Body of pancreas (tissue), 4 donors: ENCODE measurements around the gene CDKL4. TPM values are rescaled to one million over a fixed set of nuclear protein-coding genes. Genes with fewer than 3 reads are reported as not detected.

ENCODE experiments used
- ATAC-seq: fragments of 150-250 bp; one replicate; pipeline ENCODE4 v1.9.1; 2016
- DNase-seq, 4 donors: peaks; one replicate each; pipeline ENCODE4 v3.0.0-alpha.2; 2019
- H3K27ac ChIP-seq, 4 donors: fragments of 200-600 bp; sonication (generic); 1 replicate in 3 of 4; 2 replicates in 1 of 4; pipeline versions ENCODE4 v1.5.1 to v1.6.1; 2016 to 2019; ENCODE audit warnings: mild to moderate bottlenecking in 1 of 4, mixed read lengths in 1 of 4, moderate library complexity in 1 of 4
- H3K27me3 ChIP-seq, 2 donors: fragments of 200-600 bp; sonication (generic); one replicate each; pipeline ENCODE4 v1.6.0; 2016; ENCODE audit warnings: mild to moderate bottlenecking in 1 of 2
- H3K36me3 ChIP-seq, 2 donors: fragments of 200-600 bp; sonication (generic); replicated peaks in 1 of 2; 2 replicates each; pipeline ENCODE4 v1.5.1; 2016; ENCODE audit warnings: low read depth in 2 of 2; ENCODE audit not compliant: insufficient read depth in 1 of 2
- H3K4me1 ChIP-seq: fragments of 200-600 bp; sonication (generic); one replicate; pipeline ENCODE4 v1.6.0; 2016
- H3K4me3 ChIP-seq, 2 donors: fragments of 200-600 bp; sonication (generic); 1 replicate in 1 of 2; 2 replicates in 1 of 2; pipeline ENCODE4 v1.5.1; 2016 to 2019
- H3K9me3 ChIP-seq, 3 donors: fragments of 200-600 bp; sonication (generic); 1 replicate in 2 of 3; 2 replicates in 1 of 3; pipeline ENCODE4 v1.5.1; 2016
- POLR2A ChIP-seq, 3 donors: fragments of 450-650 bp; IDR thresholded peaks; one replicate each; pipeline ENCODE4 v1.6.1; 2016; ENCODE audit warnings: antibody characterized with exemption in 3 of 3, mild to moderate bottlenecking in 2 of 3
- WGBS, 2 donors: methylation state at CpG; one replicate each; pipeline ENCODE4 v1.1.5; 2017; 5-methylcytosine and 5-hydroxymethylcytosine counted together
- intact Hi-C: fragments of 100-400 bp; cut with DNase I; formaldehyde crosslinking; loops from one replicate; pipeline ENCODE4 v1.15.1; 2023
- total RNA-seq, 2 donors: library from RNA; depleted of rRNA; stranded (reverse); fragments of >200 nt; gene quantifications; one replicate each; pipeline ENCODE4 v1.1.0, GENCODE V29; 2016
- TF ChIP-seq, protein P1 (sequence below), 7 experiments: fragments of 450-650 bp in 4 of 7; fragments of 200-600 bp in 3 of 7; sonication (generic) in 3 of 7; IDR thresholded peaks; one replicate each; pipeline ENCODE4 v1.5.1; 2016 to 2019; ENCODE audit warnings: antibody characterized with exemption in 7 of 7

CDKL4 gene
- total RNA-seq, 2 donors from 2014 or later: 0.52 to 0.99 TPM

DNA sequence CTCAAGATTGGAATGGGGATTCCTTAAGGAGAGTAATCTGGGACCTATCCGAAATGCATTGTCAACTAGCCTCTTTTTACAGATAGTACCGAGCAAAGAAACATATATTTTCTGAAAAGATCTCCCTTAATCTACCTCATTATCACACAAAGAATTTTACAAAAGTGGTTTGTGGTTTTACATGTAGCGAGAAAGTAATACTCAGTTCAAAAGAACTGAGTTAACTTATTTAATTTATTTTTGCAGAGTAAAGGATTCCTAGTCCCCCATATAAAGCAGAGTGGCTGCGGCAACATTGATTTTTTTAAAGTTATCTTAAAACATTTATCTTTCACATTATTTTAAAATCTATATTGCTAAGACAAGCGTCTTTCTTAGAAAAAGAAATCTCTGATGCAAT, 107.0 kb downstream of the CDKL4 start:
- ATAC-seq: no peak
- intact Hi-C loops: no loop called here

GRCh38 chr2:39135690-39136259, 108.0 kb downstream of the CDKL4 start:
- intact Hi-C loops: no loop called here
- no peak for TF ChIP-seq POLR2A (IDR thresholded peaks at IDR 0.05)
- TF ChIP-seq, protein P1, sequence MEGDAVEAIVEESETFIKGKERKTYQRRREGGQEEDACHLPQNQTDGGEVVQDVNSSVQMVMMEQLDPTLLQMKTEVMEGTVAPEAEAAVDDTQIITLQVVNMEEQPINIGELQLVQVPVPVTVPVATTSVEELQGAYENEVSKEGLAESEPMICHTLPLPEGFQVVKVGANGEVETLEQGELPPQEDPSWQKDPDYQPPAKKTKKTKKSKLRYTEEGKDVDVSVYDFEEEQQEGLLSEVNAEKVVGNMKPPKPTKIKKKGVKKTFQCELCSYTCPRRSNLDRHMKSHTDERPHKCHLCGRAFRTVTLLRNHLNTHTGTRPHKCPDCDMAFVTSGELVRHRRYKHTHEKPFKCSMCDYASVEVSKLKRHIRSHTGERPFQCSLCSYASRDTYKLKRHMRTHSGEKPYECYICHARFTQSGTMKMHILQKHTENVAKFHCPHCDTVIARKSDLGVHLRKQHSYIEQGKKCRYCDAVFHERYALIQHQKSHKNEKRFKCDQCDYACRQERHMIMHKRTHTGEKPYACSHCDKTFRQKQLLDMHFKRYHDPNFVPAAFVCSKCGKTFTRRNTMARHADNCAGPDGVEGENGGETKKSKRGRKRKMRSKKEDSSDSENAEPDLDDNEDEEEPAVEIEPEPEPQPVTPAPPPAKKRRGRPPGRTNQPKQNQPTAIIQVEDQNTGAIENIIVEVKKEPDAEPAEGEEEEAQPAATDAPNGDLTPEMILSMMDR (IDR thresholded peaks at IDR 0.05): no peak
- Histone ChIP-seq H3K27ac (no peak overlapping the region), H3K36me3 (no peaks in the 10 kb centered on the region), H3K9me3 (no peaks in the 10 kb centered on the region), H3K4me3 (no peak overlapping the region), H3K4me1 (peaks cover 7% of the 10 kb centered on the region), H3K27me3 (no peaks in the 10 kb centered on the region)
- 66 to 71% methylated on average over 5 of the region's 5 CpGs for WGBS, 2 donors
- DNase-seq: no peak
- no peak for ATAC-seq

More for the DNA sequence above, 107.0 kb downstream of the CDKL4 start:
- Histone ChIP-seq H3K9me3 (no peaks in the 10 kb centered on the region), H3K4me1 (peaks cover 7% of the 10 kb centered on the region), H3K36me3 (no peaks in the 10 kb centered on the region), H3K27me3 (no peaks in the 10 kb centered on the region), H3K4me3 (no peak overlapping the region), H3K27ac (no peak overlapping the region)
- TF ChIP-seq, protein P1 (IDR thresholded peaks at IDR 0.05): no peak
- no peak for TF ChIP-seq POLR2A (IDR thresholded peaks at IDR 0.05)
- 63 to 70% methylated on average over 5 of the region's 5 CpGs for WGBS, 2 donors
- DNase-seq: no peak

GRCh38 chr2:39133215-39133851, 110.4 kb downstream of the CDKL4 start:
- intact Hi-C loops: no loop called here
- 67 to 73% methylated on average over 3 of the region's 3 CpGs for WGBS, 2 donors

GRCh38 chr2:39128919-39129391, 114.8 kb downstream of the CDKL4 start:
- 59 to 71% methylated on average over 1 of the region's 1 CpG for WGBS, 2 donors
- DNase-seq: peak in 1 of 4 donors; percentile 25
- no peaks in the 10 kb centered on the region for H3K9me3 ChIP-seq
- no peak overlapping the region for H3K27ac ChIP-seq
- peaks cover 5% of the 10 kb centered on the region for H3K4me1 ChIP-seq
- no peak overlapping the region for H3K4me3 ChIP-seq
- TF ChIP-seq POLR2A (IDR thresholded peaks at IDR 0.05): no peak
- TF ChIP-seq, protein P1 (IDR thresholded peaks at IDR 0.05): no peak
- intact Hi-C loops: loop anchor here (10.0 kb wide), 1 partner anchor 96 kb away; no protein-coding TSS in a partner anchor
- no peak for ATAC-seq
- no peaks in the 10 kb centered on the region for H3K27me3 ChIP-seq
- no peaks in the 10 kb centered on the region for H3K36me3 ChIP-seq

More at GRCh38 chr2:39133215-39133851, 110.4 kb downstream of the CDKL4 start:
- TF ChIP-seq, protein P1 (IDR thresholded peaks at IDR 0.05): no peak
- TF ChIP-seq POLR2A (IDR thresholded peaks at IDR 0.05): no peak
- no peak overlapping the region for H3K4me3 ChIP-seq
- DNase-seq: no peak
- ATAC-seq: no peak
- H3K9me3 ChIP-seq: no peaks in the 10 kb centered on the region
- H3K27ac ChIP-seq: no peak overlapping the region
- no peaks in the 10 kb centered on the region for H3K27me3 ChIP-seq
- H3K4me1 ChIP-seq: no peaks in the 10 kb centered on the region
- no peaks in the 10 kb centered on the region for H3K36me3 ChIP-seq
